ENCODE data around the gene NPR1.
"Not testable (repeated sequence)": the region's sequence is repeated elsewhere in the genome, so short reads cannot be mapped to it uniquely, and the experiment has no call there.

NPR1 gene

DNA sequence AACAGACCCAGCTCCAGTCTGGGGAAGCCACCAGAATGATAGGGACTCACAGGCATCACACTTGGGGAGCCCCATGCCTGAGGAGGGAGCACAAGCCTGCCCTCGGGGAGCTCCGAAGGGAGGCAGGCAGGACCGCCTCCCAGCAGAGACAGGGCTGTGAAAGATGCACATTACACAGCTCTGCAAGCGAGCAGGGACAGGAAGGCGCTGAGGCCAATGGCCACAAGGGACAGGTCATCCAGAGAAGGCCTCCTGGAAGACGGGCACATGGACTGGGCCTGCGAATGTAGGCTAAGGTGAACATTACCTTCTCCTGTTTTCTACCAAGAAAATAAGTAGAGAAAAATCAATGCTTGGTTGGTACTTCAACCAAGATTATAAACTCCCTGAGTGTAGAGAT lies 4.2 kb downstream of the NPR1 start:
- DNase-seq (ENCODE audit: low read depth in 3 of 3) = no peak

DNA sequence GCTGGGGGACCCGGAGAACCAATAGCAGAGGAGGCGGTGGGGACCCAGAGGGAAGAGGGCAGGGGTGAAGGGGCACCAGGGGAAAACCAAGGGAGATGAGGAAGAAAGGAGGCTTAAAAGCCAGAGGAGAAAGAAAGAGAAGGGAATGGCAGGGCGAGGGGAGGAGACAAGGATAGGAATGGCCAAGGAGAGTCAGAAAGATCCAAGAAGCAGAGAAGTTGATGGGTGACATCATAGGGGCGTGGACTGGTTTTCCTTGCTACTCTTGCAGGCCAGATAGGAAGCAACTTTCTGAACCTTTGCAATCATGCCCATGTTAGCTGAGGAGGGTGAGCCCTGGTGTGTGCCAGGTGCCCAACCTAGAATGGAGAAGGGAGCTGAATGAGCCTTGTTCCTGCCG lies 5.4 kb downstream of the NPR1 start:
- no peak for DNase-seq (ENCODE audit: low read depth in 3 of 3)

DNA sequence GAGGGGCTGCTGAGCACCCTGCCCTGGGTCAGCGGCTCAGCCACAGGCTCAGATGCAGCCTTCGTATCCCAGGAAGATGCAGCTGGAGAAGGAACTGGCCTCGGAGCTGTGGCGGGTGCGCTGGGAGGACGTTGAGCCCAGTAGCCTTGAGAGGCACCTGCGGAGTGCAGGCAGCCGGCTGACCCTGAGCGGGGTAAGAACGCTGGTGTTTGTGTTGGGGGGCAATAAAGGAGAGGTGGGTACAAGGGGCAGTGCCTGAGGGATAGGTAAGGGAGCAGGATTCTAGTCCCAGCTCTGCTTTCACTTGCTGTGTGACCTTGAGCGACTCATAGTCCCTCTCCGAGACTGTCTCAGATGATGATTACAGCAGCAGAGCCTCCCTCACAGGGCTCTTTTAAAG lies 6.4 kb downstream of the NPR1 start:
- DNase-seq (ENCODE audit: low read depth in 3 of 3) = no peak

DNA sequence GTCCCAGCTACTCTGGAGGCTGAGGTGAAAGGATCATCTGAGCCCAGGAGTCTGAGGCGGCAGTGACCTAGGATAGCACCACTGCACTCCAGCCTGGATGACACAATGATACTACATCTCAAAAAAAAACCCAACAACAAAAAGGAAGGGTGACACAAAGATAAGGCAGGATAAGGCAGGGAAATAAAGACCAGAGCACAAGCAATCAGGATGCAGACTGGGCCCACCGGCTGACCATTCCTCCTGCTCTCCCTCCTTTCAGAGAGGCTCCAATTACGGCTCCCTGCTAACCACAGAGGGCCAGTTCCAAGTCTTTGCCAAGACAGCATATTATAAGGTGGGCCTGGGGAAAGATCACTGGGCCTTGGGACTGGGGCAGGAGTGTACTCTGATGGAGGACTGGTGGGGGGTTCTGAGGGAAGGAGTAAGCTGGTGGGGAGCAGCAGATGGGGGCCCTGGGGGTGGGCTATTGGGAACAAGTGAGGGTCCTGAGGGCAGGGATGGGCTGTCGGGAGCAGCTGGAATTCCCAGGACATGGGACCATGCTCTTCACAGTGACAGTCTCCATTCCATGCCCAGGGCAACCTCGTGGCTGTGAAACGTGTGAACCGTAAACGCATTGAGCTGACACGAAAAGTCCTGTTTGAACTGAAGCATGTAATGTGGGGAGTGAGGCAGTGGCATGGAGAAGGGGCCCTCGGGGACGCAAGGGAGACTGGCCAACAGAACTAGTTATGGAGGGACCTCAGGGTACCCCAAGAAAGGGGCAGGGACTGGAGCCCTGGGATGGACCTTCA lies 7.3 kb downstream of the NPR1 start:
- DNase-seq (ENCODE audit: low read depth in 3 of 3) = no peak

DNA sequence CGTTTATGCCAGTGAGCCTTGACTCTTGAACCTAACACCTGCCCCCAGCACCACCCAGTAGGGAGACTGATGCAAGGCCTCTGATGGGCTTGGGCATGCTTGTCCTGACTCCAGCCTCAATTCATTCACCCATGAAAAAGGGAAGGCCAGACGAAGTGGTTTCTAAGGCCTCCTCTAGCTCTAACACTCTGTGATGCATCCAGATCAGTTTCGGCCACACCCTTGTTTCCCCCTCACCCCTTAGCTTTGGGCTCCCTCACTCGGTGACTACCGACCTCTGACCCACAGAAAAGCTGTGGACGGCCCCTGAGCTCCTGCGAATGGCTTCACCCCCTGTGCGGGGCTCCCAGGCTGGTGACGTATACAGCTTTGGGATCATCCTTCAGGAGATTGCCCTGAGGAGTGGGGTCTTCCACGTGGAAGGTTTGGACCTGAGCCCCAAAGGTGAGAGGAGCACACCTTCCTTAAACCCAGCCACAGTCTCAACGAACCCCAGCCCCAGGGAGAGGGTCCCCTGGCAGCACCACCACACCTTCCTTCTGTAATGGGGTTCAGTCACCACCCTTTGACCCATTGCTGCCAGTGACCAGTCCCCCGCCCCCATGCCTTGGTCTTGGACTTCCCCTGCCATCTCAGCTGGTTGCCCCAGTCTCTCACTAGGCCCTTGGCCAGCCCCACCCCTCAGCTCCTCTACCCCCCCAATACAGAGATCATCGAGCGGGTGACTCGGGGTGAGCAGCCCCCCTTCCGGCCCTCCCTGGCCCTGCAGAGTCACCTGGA lies 9.0 kb downstream of the NPR1 start:
- DNase-seq (ENCODE audit: low read depth in 3 of 3) = no peak

DNA sequence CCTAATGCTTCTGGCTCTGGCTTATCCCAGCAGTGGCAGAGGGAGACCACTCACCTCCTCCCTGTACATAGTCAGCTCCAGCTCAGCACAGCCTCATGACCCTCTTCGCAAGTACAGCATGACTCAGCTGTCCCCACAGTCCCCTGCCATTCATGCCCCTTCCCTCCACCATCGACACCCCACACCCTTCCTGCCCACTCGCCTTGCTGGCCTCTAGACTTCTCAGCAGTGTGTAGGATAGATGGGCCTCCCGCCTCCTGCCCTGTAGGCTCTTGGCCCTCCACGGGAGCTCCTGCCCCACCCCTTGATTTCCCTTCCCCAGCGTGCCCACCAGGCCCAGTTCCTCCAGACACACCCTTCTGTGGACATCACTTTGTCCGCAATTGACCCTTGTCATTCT lies 9.8 kb downstream of the NPR1 start:
- no peak for DNase-seq (ENCODE audit: low read depth in 3 of 3)

DNA sequence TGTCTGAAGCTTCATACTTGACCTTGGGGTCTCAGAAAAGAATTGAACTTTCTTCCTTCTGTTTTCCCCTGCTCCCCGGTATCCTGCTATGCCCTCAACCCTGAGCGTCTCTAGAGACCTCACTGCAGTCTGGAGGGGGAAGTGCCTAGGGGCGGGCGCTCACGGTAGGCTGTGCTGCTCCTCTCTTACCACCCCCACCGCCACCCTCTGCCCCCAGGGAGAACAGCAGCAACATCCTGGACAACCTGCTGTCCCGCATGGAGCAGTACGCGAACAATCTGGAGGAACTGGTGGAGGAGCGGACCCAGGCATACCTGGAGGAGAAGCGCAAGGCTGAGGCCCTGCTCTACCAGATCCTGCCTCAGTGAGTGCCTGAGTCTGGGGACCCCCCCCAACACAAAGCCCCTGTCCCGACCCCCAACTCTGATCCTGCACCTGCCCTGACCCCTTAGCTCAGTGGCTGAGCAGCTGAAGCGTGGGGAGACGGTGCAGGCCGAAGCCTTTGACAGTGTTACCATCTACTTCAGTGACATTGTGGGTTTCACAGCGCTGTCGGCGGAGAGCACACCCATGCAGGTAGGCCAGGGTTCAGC lies 10.3 kb downstream of the NPR1 start:
- DNase-seq (ENCODE audit: low read depth in 3 of 3) = no peak

DNA sequence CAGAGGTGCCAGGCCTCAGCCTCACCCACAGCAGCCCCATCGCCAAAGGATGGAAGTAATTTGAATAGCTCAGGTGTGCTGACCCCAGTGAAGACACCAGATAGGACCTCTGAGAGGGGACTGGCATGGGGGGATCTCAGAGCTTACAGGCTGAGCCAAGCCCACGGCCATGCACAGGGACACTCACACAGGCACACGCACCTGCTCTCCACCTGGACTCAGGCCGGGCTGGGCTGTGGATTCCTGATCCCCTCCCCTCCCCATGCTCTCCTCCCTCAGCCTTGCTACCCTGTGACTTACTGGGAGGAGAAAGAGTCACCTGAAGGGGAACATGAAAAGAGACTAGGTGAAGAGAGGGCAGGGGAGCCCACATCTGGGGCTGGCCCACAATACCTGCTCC lies 15.0 kb downstream of the NPR1 start:
- no peak for DNase-seq (ENCODE audit: low read depth in 3 of 3)

DNA sequence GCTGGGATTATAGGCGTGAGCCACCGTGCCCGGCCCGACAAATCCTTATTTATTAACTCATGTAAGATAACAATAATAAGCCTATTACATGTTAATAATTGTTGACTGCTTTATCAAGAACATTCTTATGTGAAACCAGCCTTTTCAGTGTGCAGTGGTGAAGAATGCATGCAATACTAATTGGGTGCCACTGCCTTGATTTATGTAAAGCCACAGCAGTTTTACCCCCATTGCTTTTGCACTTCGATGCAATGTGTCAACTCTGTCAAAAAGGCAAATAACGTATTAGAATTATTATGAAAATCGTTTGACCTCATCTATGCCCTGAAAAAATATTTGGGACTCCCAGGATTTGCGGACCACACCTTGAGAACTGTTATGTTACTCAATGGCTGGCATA lies 18.3 kb downstream of the NPR1 start:
- no peak for DNase-seq (ENCODE audit: low read depth in 3 of 3)

DNA sequence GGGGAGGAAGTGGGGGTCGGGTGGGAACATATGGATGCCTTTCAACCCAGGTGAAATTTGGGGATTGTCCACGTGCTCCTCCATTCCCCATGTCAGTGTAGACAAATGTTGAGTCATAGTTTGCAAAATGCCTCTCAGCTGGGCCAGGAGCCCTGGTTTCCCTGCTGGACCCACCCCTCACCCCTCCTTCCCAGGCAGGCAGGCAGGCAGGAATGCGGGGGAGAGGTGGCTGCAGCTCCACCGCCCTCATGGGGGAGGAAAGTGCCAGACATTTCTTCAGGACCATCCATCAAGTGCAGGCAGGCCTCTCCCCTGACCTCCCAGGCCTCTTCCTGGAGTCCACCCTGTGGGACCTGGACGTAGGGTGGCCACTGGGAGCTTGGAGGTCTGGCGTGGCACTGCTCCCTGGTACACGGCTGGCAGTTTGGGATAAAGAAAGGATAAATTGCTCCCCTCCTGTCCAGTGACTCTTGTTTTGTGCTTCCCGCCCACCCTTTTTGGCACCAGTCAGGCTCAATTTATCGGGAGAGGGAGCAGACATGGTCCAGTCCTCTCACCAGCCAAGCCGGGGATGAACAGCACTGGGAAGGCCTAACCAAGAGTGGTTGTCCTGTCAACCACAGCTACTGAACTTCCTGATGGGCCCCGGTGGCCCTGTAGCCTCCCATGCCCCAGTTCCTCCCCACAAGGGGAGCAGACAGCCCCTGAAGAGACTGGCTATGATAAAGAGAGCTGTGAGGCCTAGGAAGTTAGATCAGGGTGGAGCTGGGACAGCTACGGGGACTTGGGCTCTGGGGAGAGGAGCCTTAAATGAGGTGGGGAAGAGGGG lies 18.9 kb downstream of the NPR1 start:
- DNase-seq (ENCODE audit: low read depth in 3 of 3) = no peak

DNA sequence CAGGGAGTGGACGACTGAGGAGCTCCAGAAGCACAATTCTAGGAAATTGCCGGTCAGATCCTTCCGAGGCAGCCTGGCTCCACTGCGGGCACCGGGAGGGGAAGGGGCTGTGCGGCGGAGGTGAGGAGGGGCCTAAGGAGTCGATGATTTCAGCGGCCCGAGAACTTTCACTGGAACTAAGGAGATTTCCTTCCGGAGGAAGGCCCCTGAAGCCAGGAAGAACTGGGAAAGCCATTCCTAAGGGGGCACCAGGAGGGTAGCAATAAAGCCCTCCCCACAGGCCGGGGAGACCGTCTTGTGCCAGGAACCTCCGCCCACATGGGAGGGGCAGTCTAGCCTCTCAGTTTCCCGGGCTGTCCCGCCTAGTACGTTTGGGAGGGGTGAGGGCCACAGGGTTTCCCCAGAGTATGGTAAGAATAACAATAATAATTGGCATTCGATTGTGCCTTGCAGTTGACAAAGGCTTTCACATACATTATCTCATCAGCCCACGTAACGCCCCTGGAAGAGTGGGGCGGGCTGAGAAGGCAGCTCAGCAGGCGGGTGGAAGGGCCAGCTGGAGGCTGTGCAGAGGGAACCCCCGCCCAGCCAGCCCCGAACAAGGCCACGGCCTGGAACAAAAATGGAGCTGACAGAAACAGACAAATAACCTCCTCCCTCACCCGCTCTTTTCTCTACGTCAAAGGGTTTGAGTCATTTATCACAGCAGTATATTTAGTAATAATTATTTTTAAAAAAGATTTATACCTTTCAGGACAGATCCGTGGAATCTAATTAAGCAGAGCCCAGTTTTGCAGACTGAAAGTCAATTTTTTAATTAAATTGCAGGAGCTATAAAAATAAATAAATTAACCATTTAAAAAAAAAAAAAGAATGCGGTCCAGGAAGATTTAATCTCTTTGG lies 19.8 kb downstream of the NPR1 start:
- DNase-seq (ENCODE audit: low read depth in 3 of 3) = no peak

DNA sequence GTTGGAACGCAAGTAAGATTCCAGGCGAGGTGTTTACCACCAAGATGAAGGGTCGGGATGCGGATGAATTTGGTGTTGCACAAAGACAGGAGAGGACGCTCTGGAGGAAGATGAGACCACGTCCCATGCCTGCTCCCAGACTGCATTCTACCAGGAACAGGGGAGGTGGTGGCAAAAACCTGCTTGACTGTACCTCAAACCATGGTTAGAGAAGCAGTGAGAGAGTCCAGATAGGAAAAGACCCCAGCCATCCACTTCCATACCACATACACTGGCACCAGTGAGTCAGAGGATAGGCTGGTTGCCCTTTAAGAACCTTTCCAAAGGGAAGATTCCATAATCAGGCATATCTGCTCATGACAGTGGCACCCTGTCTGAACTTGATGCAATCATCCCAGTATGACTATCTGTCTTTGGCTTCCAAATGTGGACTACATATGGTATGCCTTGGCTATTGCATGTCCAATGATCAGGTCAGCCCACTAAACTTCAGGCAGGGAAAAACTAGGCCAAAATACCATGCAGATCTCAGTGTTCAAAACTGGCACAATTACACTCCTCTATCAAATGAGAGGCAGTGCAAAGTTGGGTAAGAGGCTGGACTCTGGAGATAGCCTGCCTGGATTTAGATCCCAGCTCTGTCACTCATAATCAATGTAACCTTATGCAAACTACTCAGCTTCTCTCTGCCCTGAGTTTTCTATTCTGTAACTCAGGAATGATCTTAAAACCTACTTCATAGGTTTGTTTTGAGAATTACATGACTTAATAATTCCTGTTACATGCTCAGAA lies 20.6 kb downstream of the NPR1 start:
- DNase-seq (ENCODE audit: low read depth in 3 of 3) = no peak

DNA sequence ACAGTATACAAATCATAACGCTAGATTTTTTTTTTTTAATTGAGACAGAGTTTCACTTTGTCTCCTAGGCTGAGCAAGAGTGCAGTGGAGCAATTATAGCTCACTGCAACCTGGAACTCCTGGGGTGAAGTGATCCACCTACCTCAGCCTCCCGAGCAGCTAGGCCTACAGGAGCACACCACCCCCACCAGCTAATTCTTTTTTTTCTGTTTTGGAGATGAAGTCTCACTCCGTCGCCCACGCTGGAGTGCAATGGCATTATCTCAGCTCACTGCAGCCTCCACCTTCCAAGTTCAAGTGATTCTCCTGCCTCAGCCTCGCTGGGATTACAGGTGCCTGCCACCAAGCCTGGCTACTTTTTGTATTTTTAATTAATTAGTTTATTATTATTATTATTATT lies 21.3 kb downstream of the NPR1 start:
- DNase-seq (ENCODE audit: low read depth in 3 of 3) = no peak

DNA sequence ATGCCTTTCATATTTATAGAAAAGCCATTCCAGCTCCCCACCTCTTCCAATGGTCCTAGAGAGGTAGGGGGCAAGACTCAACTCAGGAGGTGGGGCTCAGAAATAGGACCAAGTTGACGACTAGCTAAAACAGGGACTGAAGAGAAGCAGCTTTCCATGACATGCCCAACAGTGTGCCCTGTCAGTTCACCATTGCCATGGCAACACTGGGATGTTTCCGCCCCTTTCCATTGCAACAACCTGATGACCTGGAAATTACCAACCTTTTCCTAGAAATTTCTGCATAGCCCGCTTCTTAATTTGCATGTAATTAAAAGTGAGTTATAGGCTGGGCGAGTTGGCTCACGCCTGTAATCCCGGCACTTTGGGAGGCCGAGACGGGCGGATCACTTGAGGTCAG lies 27.0 kb downstream of the NPR1 start:
- no peak for DNase-seq (ENCODE audit: low read depth in 3 of 3)

DNA sequence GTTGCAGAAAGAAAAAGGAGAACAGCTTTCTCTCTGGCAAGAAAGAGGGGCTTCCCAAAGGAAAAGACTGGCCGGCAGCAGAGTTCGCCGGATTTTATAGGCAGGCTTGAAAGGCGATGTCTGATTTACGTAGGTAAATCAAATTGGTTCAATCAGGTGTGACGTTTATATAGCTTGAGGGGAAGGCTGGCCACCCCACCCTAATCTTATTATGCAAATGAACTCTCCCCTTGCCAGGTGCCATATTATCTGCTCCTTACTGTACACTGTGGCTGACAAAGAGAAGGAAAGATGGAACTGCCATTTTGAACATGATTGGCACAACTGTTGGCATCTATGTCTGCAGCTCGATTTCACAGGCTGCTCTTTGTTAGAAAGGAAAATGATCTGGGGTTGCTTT lies 32.5 kb downstream of the NPR1 start:
- no peak for DNase-seq (ENCODE audit: low read depth in 3 of 3)

DNA sequence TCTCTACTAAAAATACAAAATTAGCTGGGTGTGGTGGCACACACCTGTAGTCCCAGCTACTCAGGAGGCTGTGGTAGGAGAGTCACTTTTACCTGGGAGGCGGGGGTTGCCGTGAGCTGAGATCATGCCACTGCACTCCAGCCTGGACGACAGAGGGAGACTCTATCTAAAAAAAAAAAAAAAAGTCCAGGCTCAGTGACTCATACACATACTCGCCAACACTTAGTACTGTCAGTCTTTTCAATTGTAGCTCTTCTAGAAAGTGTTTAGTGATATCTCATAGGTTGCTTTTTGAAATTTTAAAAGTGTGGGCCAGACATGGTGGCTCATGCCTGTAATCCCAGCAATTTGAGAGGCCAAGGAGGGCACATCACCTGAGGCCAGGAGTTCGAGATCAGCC lies 37.7 kb downstream of the NPR1 start:
- DNase-seq (ENCODE audit: low read depth in 3 of 3) = not testable (repeated sequence)

DNA sequence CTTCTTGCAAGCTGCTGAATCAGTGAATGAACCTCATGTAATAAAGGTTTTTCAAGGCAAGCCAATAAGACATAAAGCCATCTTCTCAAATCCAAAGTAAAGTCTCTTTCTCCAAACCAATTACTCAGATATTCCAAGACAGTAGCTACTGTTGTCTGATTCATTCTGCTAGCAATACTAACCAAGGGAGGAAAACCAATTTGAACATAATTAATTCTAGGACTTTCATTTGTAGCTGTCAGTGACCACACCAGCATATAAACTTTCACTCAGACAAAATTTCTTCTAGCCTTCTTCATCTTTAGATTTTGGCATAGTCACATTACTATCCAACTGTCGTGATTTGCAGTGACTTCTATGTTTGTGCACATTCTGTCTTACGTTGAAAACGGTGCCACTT lies 38.8 kb downstream of the NPR1 start:
- DNase-seq (ENCODE audit: low read depth in 3 of 3) = no peak

DNA sequence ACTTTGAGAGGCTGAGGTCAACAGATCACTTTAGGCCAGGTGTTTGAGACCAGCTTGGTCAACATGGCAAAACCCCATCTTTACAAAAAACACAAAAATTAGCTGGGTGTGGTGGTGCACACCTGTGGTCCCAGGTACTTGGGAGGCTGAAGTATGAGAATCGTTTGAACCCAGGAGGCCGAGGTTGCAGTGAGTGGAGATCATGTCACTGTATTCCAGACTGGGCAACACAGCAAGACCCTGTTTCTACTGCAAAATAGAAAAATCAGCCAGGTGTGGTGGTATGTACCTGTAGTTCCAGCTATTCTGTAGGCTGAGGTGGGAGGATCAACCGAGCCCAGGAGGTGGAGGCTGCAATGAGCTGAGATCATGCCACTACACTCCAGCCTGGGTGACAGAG lies 45.2 kb downstream of the NPR1 start:
- no peak for DNase-seq (ENCODE audit: low read depth in 3 of 3)

DNA sequence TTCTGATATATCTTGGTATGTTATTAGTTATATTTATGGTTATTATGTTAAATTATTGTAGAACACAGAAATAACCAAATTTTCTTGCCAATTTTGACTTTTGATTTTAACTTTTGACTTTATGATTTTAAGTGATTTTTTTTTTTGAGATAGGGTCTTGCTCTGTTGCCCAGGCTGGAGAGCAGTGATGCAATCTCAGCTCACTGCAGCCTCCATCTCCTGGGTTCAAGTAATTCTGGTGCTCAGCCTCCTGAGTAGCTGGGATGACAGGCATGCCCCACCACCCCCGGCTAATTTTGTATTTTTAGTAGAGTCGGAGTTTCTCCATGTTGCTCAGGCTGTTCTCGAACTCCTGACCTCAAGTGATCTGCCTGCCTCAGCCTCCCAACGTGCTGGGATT lies 46.1 kb downstream of the NPR1 start:
- DNase-seq (ENCODE audit: low read depth in 3 of 3) = not testable (repeated sequence)

Data from stimulated activated CD4-positive, alpha-beta T cell treated with anti-CD3 and anti-CD28 coated beads, TNF-alpha, amount 100 ng/mL, for 4 hours (primary cell).